AG04450 (cell line): ENCODE data around the gene GALR1. TPM values are rescaled to one million over a fixed set of nuclear protein-coding genes. Genes with fewer than 3 reads are reported as not detected.
"Not testable (repeated sequence)": the region's sequence is repeated elsewhere in the genome, so short reads cannot be mapped to it uniquely, and the experiment has no call there.

Experiments used
- CTCF ChIA-PET: fragments of 300-600, 350-600 bp; formaldehyde crosslinking; extraction: SDS; loops from one replicate; lab custom pipeline; 2022; ENCODE audit warnings: antibody characterized with exemption, inconsistent platforms; lab: Charles Lee
- POLR2A ChIA-PET: fragments of 350-600 bp; formaldehyde crosslinking; extraction: SDS; loops from one replicate; lab custom pipeline; 2021; ENCODE audit warnings: antibody characterized with exemption, inconsistent platforms; lab: Yijun Ruan, JAX
- DNase-seq: peaks from one replicate; pipeline ENCODE4 v3.0.0-alpha.2; 2011; ENCODE audit warnings: low read depth, low spot score
- H3K27ac ChIP-seq: one replicate; pipeline ENCODE4 v1.5.1; 2012; ENCODE audit warnings: low read depth, low read length, control low read depth
- H3K27me3 ChIP-seq: one replicate; pipeline ENCODE4 v1.6.0; 2012; ENCODE audit warnings: low read length; ENCODE audit not compliant: control insufficient read depth, insufficient read depth
- H3K4me3 ChIP-seq: 2 replicates; pipeline ENCODE4 v1.5.1; 2011; ENCODE audit warnings: mild to moderate bottlenecking, low read depth, low read length, control low read depth
- H3K9me3 ChIP-seq: 2 replicates; pipeline ENCODE4 v1.5.1; 2012; ENCODE audit warnings: low read length; ENCODE audit not compliant: control insufficient read depth, insufficient read depth
- CTCF ChIP-seq: IDR thresholded peaks from 2 replicates; pipeline ENCODE4 v1.5.1; 2011; ENCODE audit warnings: low read depth, low read length, control low read depth, inconsistent platforms
- polyA plus RNA-seq: library from polyadenylated mRNA; depleted of rRNA; stranded (reverse); fragments of >200 nt; gene quantifications from 2 replicates; pipeline ENCODE4 v1.2.3, GENCODE V29; 2011

GALR1 gene
- polyA plus RNA-seq, 1 experiment: not detected

GRCh38 chr18:77267969-77268368 is 18.3 kb downstream of the GALR1 start:
- no peak overlapping the region for H3K27ac ChIP-seq
- no peak overlapping the region for H3K4me3 ChIP-seq
- POLR2A ChIA-PET: no interaction called here
- peaks cover 3% of the 10 kb centered on the region; the same call in 1 of the 2 replicates for H3K9me3 ChIP-seq
- DNase-seq: no peak
- H3K27me3 ChIP-seq: no peaks in the 10 kb centered on the region
- no peak for TF ChIP-seq CTCF
- CTCF ChIA-PET: interaction anchor here (0.8 kb wide), 1 partner anchor 268 kb away, joined by 3 read pairs; no protein-coding TSS in a partner anchor

- ChIA-PET CTCF (interaction anchor here (0.8 kb wide), 1 partner anchor 268 kb away, joined by 3 read pairs; no protein-coding TSS in a partner anchor), POLR2A (no interaction called here)
- no peak for DNase-seq
- H3K9me3 ChIP-seq: peaks cover 3% of the 10 kb centered on the region; the same call in 1 of the 2 replicates
- no peak for TF ChIP-seq CTCF
- no peaks in the 10 kb centered on the region for H3K27me3 ChIP-seq
- H3K4me3 ChIP-seq: no peak overlapping the region
- H3K27ac ChIP-seq: no peak overlapping the region
Observed at GRCh38 chr18:77268456-77268855, 18.8 kb downstream of the GALR1 start.

- H3K4me3 ChIP-seq: no peak overlapping the region
- no peak overlapping the region for H3K27ac ChIP-seq
- POLR2A ChIA-PET: no interaction called here
- TF ChIP-seq CTCF: no peak
- CTCF ChIA-PET: interaction anchor here (1.0 kb wide), 1 partner anchor 271 kb away, joined by 3 read pairs; no protein-coding TSS in a partner anchor
- DNase-seq: no peak
- H3K9me3 ChIP-seq: no peaks in the 10 kb centered on the region
- H3K27me3 ChIP-seq: no peaks in the 10 kb centered on the region
Observed at GRCh38 chr18:77271576-77272481, 22.2 kb downstream of the GALR1 start.

DNA sequence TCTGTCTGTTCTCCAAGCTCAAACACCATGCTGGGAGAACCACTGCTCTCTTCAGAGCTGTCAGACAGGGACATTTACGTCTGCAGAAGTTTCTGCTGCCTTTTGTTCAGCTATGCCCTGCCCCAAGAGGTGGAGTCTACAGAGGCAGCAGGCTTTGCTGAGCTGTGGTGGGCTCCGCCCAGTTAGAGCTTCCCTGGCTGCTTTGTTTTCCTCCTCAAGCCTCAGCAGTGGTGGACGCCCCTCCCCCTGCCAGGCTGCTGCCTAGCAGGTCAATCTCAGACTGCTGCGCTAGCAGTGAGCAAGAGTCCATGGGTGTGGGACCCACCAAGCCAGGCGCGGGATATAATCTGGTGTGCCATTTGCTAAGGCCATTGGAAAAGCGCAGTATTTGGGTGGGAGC is 41.2 kb downstream of the GALR1 start:
- H3K27ac ChIP-seq, H3K9me3 ChIP-seq, POLR2A ChIA-PET, DNase-seq, H3K4me3 ChIP-seq, CTCF ChIA-PET, H3K27me3 ChIP-seq: not testable (repeated sequence)

DNA sequence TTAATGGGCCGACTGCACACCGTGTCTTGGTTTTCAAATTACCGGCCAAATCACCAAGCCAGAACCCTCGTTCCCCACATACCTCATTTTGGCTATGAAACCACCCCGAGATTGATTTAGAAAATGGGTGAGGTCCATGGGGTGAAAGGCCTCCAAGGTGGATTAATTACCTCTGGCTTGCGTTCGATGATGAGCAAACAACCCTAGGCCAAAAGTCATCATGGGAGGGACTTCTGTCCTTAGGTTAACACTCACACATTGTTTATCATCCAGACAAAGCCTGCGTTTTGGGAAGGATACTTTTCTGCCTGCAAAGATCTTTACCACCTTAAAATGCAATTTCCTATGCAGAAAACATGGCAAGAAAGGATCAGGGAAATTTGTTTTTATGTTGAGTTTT is 48.5 kb downstream of the GALR1 start:
- POLR2A ChIA-PET: no interaction called here
- Histone ChIP-seq H3K9me3 (peaks cover 16% of the 10 kb centered on the region), H3K27ac (no peak overlapping the region)

More for the DNA sequence above, 48.5 kb downstream of the GALR1 start:
- DNase-seq: no peak
- no peak for TF ChIP-seq CTCF
- CTCF ChIA-PET: no interaction called here
- no peaks in the 10 kb centered on the region for H3K27me3 ChIP-seq
- H3K4me3 ChIP-seq: no peak overlapping the region
